Bronchial epithelial cell (primary cell): ENCODE data around the gene NOL3. TPM values are rescaled to one million over a fixed set of nuclear protein-coding genes. Genes with fewer than 3 reads are reported as not detected.

ENCODE experiments used
- DNase-seq: peaks from one replicate; pipeline ENCODE4 v3.0.0-alpha.2; 2010; ENCODE audit warnings: low read depth
- FAIRE-seq: peaks from 2 replicates; lab custom pipeline; 2011; peaks lifted over from hg19 to GRCh38; lab: Jason Lieb, UNC
- H3K27me3 ChIP-seq: 2 replicates; pipeline ENCODE4 v1.5.1; 2011; ENCODE audit warnings: low read length; ENCODE audit not compliant: control insufficient read depth, insufficient read depth
- H3K36me3 ChIP-seq: 2 replicates; pipeline ENCODE4 v1.5.1; 2011; ENCODE audit warnings: low read length; ENCODE audit not compliant: control insufficient read depth, insufficient read depth
- H3K4me3 ChIP-seq: 2 replicates; pipeline ENCODE4 v1.5.1; 2011; ENCODE audit warnings: mild to moderate bottlenecking, low read depth, low read length, control low read depth
- total RNA-seq: library from RNA; depleted of rRNA; stranded (reverse); fragments of >200 nt; gene quantifications from 2 replicates; pipeline ENCODE4 v1.2.1, GENCODE V29; 2014
- TF ChIP-seq, protein P1 (sequence below): IDR thresholded peaks from 2 replicates; pipeline ENCODE4 v1.5.1; 2011; ENCODE audit warnings: mild to moderate bottlenecking, moderate library complexity, low read length, control low read depth, inconsistent platforms; ENCODE audit not compliant: insufficient read depth, severe bottlenecking

NOL3 gene
- total RNA-seq, 1 donor from 2014 or later = 28.2 TPM

DNA sequence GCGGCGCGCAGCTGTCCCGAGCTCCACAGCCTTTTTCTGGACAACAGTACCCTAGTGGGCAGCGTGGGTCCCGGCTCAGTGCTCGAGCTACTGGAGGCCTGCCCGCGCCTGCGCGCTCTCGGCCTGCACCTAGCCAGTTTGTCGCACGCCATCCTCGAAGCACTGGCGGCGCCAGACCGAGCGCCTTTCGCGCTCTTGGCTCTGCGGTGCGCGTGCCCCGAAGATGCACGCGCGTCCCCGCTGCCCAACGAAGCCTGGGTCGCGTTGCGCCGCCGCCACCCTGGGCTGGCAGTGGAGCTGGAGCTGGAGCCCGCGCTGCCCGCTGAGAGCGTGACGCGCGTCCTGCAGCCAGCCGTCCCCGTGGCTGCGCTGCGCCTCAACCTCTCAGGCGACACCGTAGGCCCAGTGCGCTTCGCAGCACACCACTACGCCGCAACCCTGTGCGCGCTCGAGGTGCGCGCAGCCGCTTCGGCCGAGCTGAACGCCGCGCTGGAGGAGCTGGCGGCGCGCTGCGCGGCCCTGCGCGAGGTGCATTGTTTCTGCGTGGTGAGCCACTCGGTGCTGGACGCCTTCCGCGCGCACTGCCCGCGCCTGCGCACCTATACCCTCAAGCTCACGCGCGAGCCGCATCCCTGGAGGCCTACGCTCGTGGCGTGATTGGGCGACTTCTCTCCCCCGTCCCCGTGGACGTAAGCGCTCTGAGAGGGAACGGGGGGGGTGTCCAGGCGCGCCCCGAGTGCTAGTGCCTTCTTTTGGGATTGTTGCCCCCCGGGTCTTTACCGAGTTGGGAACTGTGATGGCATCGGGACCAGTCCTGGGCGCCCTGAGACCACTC, 7.0 kb upstream of the NOL3 start:
- peak overlapping the region; percentile 21 for H3K4me3 ChIP-seq
- FAIRE-seq = no peak
- peaks cover 2% of the 10 kb centered on the region for H3K36me3 ChIP-seq
- TF ChIP-seq, protein P1, sequence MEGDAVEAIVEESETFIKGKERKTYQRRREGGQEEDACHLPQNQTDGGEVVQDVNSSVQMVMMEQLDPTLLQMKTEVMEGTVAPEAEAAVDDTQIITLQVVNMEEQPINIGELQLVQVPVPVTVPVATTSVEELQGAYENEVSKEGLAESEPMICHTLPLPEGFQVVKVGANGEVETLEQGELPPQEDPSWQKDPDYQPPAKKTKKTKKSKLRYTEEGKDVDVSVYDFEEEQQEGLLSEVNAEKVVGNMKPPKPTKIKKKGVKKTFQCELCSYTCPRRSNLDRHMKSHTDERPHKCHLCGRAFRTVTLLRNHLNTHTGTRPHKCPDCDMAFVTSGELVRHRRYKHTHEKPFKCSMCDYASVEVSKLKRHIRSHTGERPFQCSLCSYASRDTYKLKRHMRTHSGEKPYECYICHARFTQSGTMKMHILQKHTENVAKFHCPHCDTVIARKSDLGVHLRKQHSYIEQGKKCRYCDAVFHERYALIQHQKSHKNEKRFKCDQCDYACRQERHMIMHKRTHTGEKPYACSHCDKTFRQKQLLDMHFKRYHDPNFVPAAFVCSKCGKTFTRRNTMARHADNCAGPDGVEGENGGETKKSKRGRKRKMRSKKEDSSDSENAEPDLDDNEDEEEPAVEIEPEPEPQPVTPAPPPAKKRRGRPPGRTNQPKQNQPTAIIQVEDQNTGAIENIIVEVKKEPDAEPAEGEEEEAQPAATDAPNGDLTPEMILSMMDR = no peak
- no peak for DNase-seq
- peaks cover 14% of the 10 kb centered on the region for H3K27me3 ChIP-seq

DNA sequence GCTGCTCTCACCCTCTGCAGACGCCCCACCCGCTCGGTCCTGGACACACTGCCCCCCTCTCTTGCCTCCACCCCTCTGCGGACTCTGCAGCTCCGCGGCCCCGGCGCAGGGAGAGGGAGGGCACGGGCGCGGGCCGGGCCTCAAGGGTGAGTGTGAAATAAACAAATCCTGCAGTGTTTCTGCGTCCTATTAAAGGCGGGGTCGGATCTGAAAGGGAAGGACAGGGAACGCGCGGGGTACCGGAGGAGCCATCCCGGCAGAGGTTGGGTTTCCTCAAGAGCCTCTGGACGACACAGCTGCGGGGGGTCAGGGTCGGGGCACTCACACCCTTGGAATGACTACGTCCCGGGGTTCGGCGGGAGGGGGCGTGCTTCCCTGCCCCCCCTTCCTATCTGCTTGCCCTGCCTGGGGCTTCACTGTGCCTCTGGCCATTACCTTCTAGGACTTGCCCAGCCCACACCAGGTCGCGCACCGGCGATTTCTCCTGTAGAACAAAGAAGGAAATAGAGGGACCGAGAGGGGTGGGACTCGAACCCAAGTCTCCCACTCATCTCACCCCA, 6.3 kb upstream of the NOL3 start:
- FAIRE-seq (no peak), DNase-seq (no peak)
- H3K27me3 ChIP-seq = peaks cover 14% of the 10 kb centered on the region
- H3K4me3 ChIP-seq = peak overlapping the region; percentile 21
- peaks cover 2% of the 10 kb centered on the region for H3K36me3 ChIP-seq
- TF ChIP-seq, protein P1 = no peak

DNA sequence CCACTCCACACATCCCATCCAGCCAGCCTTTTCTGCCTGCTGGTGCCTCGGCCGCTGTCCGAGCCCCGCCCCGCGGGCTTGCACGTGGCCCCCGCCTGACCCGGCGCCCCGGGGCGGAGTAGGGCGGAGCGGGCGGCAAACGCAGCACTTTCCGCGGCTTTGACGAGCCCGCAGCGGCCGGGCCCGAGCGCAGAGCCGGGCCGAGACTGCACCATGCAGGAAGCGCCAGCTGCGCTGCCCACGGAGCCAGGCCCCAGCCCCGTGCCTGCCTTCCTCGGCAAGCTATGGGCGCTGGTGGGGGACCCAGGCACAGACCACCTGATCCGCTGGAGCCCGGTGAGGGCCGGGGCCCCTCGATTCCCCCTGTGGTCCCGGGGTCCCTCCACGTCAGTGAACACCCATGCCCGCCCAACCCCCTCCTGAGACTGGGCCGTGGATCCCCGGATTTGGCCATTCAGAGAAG, 5.7 kb upstream of the NOL3 start, which contains the start of gene HSF4:
Gene HSF4, plus strand, starts transcription at position 147 of the 463 bp plus-strand sequence. Its CDS starts 67 bp downstream, at position 214.
- no peak for DNase-seq
- H3K27me3 ChIP-seq = peaks cover 14% of the 10 kb centered on the region
- peaks cover 2% of the 10 kb centered on the region for H3K36me3 ChIP-seq
- FAIRE-seq = no peak
- TF ChIP-seq, protein P1 = no peak
- peak within 1 kb of the TSS; percentile 21 for H3K4me3 ChIP-seq

DNA sequence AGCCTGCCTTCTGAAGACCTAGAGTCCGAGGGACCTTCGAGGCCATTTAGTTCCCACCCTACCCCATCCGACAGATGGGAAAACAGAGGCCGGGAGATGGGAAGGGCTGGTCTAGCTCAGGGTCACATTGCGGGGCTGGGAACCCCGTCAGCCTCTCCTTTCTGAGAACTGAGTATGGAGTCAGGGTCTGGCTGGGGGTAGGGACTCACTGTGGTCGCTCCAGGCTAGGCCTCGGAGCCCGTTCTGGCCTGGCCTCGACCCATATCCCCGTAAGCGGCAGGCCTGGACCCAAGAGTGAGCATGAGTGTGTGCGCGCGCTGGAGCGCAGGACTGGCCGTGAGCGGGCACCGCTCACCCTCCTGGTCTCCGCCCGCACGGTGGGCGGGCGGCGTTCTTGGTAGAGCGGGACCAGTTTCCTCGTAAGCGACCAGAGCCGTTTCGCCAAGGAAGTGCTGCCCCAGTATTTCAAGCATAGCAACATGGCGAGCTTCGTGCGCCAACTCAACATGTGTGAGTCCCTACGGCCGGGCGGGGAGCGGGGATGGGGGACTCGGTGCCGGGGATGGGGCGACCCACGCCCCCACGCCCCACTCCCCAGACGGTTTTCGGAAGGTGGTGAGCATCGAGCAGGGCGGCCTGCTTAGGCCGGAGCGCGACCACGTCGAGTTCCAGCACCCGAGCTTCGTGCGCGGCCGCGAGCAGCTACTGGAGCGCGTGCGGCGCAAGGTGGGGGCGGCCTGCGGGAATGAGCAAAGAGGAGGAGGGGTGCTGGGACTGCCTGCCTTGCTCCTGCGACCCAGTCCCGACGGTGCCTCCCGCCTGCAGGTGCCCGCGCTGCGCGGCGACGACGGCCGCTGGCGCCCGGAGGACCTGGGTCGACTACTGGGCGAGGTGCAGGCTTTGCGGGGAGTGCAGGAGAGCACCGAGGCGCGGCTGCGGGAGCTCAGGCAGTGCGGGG, 4.9 kb upstream of the NOL3 start:
- no peak overlapping the region for H3K4me3 ChIP-seq

GRCh38 chr16:67166110-67166547, 4.2 kb upstream of the NOL3 start:
- Histone ChIP-seq H3K27me3 (peaks cover 14% of the 10 kb centered on the region), H3K4me3 (no peak overlapping the region), H3K36me3 (peaks cover 2% of the 10 kb centered on the region)
- TF ChIP-seq, protein P1 = no peak
- no peak for DNase-seq
- FAIRE-seq = no peak

More for the DNA sequence above, 4.9 kb upstream of the NOL3 start:
- Histone ChIP-seq H3K27me3 (peaks cover 14% of the 10 kb centered on the region), H3K36me3 (peaks cover 2% of the 10 kb centered on the region)
- FAIRE-seq = no peak
- DNase-seq = no peak
- TF ChIP-seq, protein P1 = no peak
